LHCN-M2 (cell line): Measurements from ENCODE around the gene KNSTRN. TPM values are rescaled to one million over a fixed set of nuclear protein-coding genes. Genes with fewer than 3 reads are reported as not detected.

Experiments used
- DNase-seq: peaks from one replicate; pipeline ENCODE4 v3.0.0-alpha.2; 2012; ENCODE audit warnings: low read depth
- total RNA-seq: library from RNA; depleted of rRNA; stranded (reverse); fragments of >200 nt; gene quantifications from 2 replicates; pipeline ENCODE4 v1.2.3, GENCODE V29; 2014

Gene KNSTRN
- total RNA-seq, 1 experiment from 2014 or later = 121 TPM

- no peak for DNase-seq
These were observed 36.5 kb upstream of the KNSTRN start for GRCh38 chr15:40345867-40346578.

DNA sequence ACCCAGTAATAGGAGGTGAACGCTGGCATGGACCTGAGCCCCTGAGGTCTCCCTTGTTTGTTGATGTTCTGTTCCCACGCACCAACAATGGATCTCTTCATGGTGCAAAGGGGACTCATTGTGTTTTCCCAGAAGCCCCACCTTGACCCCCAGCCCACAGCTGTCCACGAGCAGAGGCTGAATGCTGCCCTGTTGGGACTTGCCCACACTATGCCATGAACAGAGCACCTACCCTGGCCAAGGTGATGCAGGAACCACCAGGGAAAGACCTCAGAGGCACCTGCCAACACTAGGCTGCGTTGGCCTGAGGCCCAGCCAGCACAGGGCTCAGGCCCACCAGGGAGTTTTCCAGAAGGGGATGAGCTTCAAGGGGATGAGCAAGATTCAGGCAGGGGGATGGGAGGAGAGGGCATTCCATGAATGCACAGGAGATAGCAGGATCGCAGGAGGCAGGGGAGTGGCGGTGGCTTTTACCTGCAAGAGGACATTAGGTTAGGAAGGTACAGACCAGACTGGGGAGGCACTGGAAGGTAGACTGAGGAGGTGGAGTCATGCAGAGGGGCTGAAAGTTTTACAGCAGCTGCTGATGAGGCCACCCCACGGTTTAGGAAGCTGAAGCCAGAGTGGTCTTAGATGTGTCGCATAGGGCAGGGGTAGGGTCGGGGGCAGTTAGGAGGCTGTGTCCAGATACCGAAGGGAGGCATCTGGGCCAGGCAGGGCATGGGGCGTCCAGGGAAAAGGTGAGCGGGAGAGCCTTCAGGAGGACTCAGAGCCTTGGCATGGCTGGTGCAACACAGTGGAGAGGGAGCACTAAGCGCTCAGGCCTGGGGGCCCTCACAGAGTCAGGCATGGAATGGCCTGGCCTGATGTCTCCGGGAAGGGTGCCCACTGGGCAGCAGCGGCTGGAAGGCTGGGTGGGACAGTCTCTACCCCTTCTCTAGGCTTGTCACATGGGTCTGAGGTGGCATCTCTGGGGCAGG, 35.7 kb upstream of the KNSTRN start:
- DNase-seq = no peak

DNA sequence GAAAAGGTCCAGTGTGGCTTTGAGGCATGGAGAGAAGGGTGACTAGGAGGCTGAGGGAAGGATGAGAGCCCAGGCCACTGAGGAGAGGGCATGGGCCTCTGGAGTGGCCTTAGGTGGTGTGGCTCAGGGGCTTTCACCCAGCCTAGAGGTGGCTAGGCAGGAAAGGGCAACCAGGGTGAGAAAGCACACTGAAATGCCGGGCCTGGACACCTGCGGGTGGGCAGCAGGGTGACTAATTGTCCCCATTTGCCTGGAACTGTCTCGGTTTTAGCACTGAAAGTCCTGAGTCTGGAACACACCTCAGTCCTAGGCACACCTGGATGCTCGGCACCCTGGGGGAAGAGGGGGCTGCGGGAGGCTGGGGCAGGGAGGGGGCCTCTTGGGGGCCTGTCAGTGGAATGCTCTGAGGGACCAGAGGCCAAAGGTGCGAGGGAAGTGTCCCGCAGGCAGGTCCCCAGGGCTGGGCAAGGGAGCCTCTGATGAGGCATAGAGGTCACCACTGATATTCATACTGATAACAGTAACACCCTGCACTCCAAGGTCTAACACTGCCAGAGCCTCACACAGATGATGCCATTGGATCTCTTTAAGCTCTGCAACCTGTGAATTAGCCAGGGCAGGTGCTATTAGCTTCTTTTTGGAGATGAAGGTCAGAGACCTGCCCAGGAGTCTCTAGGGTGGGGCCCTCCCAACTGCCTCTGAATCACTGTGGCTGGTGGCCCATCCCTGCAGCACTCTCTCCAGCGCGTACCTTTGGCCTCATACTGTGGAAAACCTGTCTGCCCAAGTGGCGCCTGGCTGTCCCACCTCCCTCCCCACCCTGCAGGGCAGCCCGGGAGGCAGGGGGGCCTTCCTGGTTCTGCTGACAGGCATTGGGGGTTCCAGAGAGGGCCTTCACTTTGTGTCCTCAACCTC, 34.7 kb upstream of the KNSTRN start:
- no peak for DNase-seq

GRCh38 chr15:40348474-40348870, 34.0 kb upstream of the KNSTRN start:
- no peak for DNase-seq

DNA sequence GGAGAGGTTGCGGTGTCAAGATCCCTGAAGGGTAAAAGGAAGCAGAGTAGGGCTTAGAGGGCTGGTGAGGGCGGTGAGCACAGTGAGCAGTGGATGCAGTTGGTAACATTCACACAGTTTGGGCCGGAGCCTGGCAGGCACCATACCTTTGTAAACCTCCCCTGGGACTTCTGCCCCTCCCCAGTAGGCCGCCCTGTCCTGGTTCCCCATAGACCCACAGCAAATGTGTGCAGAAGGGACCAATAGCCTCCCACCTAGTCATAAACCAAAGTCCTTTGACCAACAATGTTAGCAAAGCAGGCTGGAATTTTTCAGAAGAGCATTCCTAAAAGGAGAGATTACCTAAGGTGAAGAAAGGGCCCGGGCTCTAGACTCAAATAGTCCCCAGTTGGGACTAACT, 33.4 kb upstream of the KNSTRN start:
- DNase-seq = no peak

DNA sequence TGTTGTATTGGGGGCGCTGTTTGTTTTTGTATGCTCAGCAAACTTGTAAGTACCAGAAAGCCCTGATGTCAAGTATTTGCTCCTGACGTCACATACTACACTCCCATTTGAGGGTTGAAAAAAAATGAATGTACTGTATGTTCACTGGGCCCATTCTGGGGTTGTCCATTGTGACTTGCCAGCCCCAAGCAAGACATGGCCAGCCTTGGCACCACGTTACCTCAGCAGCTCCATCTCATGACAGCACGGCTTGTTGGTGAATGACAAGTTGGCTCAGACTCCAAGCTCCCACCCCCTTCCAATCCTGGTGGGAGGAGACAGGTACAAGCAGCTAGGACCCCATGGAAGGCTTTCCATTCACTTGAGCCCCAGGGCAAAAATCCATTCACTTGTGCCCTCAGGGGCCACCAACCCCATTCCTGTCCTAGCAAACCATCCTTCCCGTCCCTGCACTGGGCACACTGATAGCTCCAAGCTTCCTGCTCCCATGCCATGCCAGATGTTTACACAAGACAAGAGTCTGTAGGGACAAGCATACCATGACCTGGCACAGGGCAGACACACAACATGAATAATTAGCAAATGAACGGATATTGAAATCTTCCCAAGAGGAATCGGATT, 30.1 kb upstream of the KNSTRN start:
- DNase-seq = no peak

DNA sequence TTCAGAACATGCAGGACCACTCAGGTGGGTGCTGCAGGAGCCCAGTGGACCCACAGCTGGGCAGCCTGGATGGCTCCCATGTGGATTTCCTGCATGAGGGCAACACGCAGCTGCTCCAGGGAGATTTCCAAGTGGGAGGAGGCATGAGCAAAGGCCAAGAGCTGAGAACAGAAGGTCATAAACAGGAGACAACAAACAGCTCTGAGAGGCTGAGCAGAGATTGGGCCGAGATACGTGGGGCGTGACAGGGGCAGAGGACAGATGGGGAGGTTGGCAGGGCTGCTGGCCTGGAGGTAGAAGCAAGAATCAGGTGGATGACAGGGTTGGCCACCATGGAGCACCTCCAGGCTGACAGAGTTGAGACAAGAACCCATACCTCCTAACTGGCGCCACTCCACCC, 28.8 kb upstream of the KNSTRN start:
- DNase-seq = no peak

DNA sequence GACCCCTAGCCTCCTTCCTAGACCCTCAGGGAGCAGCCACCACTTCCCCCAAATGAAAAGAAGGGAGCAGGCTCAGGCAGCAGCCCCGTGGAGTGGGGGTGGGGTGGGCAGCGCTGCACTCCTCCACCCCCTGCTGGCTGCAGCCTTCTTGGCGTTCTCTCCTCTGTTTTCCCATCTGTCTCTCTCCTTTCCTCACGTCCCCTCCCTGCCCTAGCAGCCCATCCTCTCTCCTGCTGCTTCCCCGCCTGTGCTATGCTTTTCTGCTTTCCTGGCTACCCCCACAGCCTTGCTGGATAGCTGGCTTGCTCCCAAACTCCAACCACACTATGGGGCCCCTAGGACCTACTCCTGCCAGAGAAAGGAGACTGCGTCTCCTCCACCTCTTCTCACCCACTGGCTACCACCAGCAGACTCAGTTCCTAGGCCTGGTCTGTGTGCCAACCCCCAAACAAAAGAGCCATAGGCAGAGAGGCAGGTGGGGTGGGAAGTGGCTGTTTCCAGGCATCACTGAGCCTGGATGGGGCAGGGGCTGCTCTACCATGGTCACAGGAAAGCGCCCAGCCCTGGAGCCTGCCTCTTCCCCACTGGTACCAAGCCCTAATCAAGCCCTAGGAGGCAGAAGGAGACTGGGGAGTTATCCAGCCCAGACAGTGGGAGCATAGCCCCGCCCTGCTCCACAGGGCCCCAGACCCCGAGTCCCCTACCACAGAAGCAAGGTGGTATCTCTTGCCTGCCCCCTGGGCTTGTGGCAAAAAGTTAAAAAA, 27.9 kb upstream of the KNSTRN start:
- DNase-seq = peak; percentile 37

GRCh38 chr15:40355976-40356585, 26.4 kb upstream of the KNSTRN start:
- DNase-seq = no peak

DNA sequence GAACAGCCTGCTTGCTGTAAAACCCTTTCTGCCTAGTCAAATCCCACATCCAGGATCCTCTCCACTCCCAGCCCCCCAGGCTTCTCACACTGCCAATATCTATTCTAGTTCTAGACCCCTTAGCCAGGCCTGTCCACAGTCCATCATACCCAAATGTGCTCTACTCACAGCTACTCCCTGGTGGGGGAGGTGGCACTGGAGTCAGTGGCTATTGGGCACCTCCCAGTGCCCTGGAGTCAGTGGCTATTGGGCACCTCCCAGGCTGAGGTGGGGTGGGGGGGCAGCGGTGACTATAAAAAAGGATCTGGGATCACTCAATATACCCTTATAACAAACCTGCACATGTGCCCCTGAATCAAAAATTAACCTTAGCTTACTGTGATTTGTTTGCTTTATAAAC, 25.3 kb upstream of the KNSTRN start:
- DNase-seq = no peak

- peak; percentile 54 for DNase-seq
These were observed 24.6 kb upstream of the KNSTRN start, which contains the start of gene DISP2 for GRCh38 chr15:40357723-40358470. Gene DISP2, plus strand, starts transcription at chr15:40358219. Its CDS starts 103 bp downstream, at chr15:40358322.

GRCh38 chr15:40358471-40359353, 23.8 kb upstream of the KNSTRN start:
- DNase-seq = no peak

DNA sequence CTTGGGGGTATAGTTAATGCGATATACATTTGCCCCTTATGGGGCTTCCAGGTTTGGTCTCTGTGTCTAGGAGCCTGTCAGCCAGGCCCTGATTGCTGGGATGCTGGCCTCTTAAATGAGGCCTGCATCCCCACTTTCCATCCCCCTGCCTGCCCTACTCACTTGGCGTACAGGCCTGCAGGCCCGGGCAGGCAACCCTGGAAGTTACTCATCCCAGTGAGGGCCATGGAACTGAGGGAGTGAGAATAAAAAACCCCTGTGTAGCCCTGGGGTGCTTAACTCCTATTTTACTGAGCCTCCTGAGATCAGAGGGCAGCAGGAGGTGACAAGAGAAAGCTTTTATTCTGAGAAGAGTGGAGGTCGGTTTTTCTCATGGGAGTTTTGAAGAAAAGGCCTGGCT, 22.5 kb upstream of the KNSTRN start:
- DNase-seq = no peak

- no peak for DNase-seq
These were observed 20.9 kb upstream of the KNSTRN start for GRCh38 chr15:40361640-40362039.

- no peak for DNase-seq
These were observed 18.9 kb upstream of the KNSTRN start for GRCh38 chr15:40363611-40364010.

- DNase-seq = no peak
These were observed 18.3 kb upstream of the KNSTRN start for GRCh38 chr15:40364251-40364650.

GRCh38 chr15:40365016-40365415, 17.5 kb upstream of the KNSTRN start:
- DNase-seq = no peak
